Hepatocyte (in vitro differentiated cells): Measurements from ENCODE around the gene UNC5CL. TPM values are rescaled to one million over a fixed set of nuclear protein-coding genes. Genes with fewer than 3 reads are reported as not detected.

ENCODE experiments used
- DNase-seq: peaks from one replicate; pipeline ENCODE4 v3.0.0-alpha.2; 2016; ENCODE audit warnings: low spot score
- H2AFZ ChIP-seq: fragments of 200-600 bp; sonication (generic); 2 replicates; pipeline ENCODE4 v1.6.0; 2016; ENCODE audit warnings: antibody characterized with exemption, mild to moderate bottlenecking
- H3K27ac ChIP-seq: fragments of 200-600 bp; sonication (generic); 2 replicates; pipeline ENCODE4 v1.5.1; 2016; ENCODE audit warnings: mild to moderate bottlenecking
- H3K27me3 ChIP-seq: fragments of 200-600 bp; sonication (generic); 2 replicates; pipeline ENCODE4 v1.6.1; 2016
- H3K36me3 ChIP-seq: fragments of 200-600 bp; sonication (generic); replicated peaks from 2 replicates; pipeline ENCODE4 v1.5.1; 2016; ENCODE audit warnings: low read depth; ENCODE audit not compliant: insufficient read depth
- H3K4me1 ChIP-seq: fragments of 200-600 bp; sonication (generic); 2 replicates; pipeline ENCODE4 v1.5.1; 2016; ENCODE audit warnings: mild to moderate bottlenecking, moderate library complexity; ENCODE audit not compliant: insufficient read depth
- H3K4me2 ChIP-seq: fragments of 200-600 bp; sonication (generic); 2 replicates; pipeline ENCODE4 v1.6.0; 2016
- H3K4me3 ChIP-seq: fragments of 200-600 bp; sonication (generic); 2 replicates; pipeline ENCODE4 v1.5.1; 2016; ENCODE audit warnings: mild to moderate bottlenecking
- H3K79me2 ChIP-seq: fragments of 200-600 bp; sonication (generic); 2 replicates; pipeline ENCODE4 v1.6.0; 2017; ENCODE audit warnings: mild to moderate bottlenecking
- H3K9me2 ChIP-seq: fragments of 200-600 bp; sonication (generic); replicated peaks from 2 replicates; pipeline ENCODE4 v1.6.0; 2017; ENCODE audit warnings: mild to moderate bottlenecking; ENCODE audit not compliant: insufficient read depth
- H3K9me3 ChIP-seq: fragments of 200-600 bp; sonication (generic); 2 replicates; pipeline ENCODE4 v1.5.1; 2016; ENCODE audit warnings: low read depth, mild to moderate bottlenecking
- H4K20me1 ChIP-seq: fragments of 200-600 bp; sonication (generic); 2 replicates; pipeline ENCODE4 v1.6.0; 2016; ENCODE audit warnings: mild to moderate bottlenecking; ENCODE audit not compliant: insufficient read depth, poor library complexity, severe bottlenecking
- CTCF ChIP-seq: fragments of 200-600 bp; sonication (generic); IDR thresholded peaks from 2 replicates; pipeline ENCODE4 v1.5.1; 2016; ENCODE audit warnings: antibody characterized with exemption, mild to moderate bottlenecking; ENCODE audit not compliant: poor library complexity
- EZH2 ChIP-seq: fragments of 200-600 bp; sonication (generic); IDR thresholded peaks from 2 replicates; pipeline ENCODE4 v1.6.1; 2016; ENCODE audit warnings: antibody characterized with exemption, mild to moderate bottlenecking, borderline replicate concordance
- EZH2phosphoT487 ChIP-seq: fragments of 200-600 bp; sonication (generic); IDR thresholded peaks from one replicate; pipeline ENCODE4 v1.6.1; 2018; ENCODE audit warnings: antibody characterized with exemption, mild to moderate bottlenecking, low read depth, moderate library complexity; ENCODE audit not compliant: unreplicated experiment, severe bottlenecking
- WGBS: methylation state at CpG from one replicate; pipeline ENCODE4 v1.1.6; 2016; ENCODE audit warnings: low lambda C conversion rate; ENCODE audit errors: missing lambda C conversion rate; 5-methylcytosine and 5-hydroxymethylcytosine counted together
- polyA plus RNA-seq: library from polyadenylated mRNA; unstranded; fragments of >200 nt; fragmentation: Nextera tagmentation; extraction: Ambion mirVana; gene quantifications from 2 replicates; pipeline ENCODE4 v1.2.1, GENCODE V29; 2016
- total RNA-seq: library from RNA; depleted of rRNA; stranded (reverse); fragments of >200 nt; gene quantifications from 2 replicates; pipeline ENCODE4 v1.2.3, GENCODE V29; 2014

UNC5CL gene
- total and polyA plus RNA-seq, 2 experiments from 2014 or later = 37.1 to 42.9 TPM

DNA sequence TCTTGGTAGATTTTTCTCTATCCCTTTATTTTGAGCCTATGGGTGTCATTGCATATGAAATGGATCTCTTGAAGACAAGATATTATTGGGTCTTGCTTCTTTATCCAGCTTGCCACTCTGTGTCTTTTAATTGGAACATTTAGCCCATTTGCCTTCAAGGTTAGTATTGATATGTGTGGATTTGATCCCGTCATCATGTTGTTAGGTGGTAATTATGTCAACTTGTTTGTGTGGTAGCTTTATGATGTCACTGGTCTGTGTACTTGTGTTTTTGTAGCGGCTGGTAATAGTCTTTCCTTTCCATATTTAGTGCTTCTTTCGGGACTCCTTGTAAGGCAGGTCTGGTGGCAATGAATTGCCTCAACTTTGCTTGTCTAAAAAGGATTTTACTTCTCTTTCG lies 61.9 kb downstream of the UNC5CL start:
- Histone ChIP-seq H3K9me2 (no peaks in the 10 kb centered on the region), H2AFZ (no peak overlapping the region), H3K4me2 (no peak overlapping the region), H3K4me3 (no peak overlapping the region), H3K79me2 (no peaks in the 10 kb centered on the region), H3K4me1 (no peaks in the 10 kb centered on the region), H3K27ac (no peak overlapping the region), H4K20me1 (no peaks in the 10 kb centered on the region), H3K9me3 (no peaks in the 10 kb centered on the region), H3K27me3 (no peaks in the 10 kb centered on the region), H3K36me3 (no peaks in the 10 kb centered on the region)
- WGBS = 90% methylated on average over 4 of the region's 4 CpGs
- no peak for TF ChIP-seq CTCF
- TF ChIP-seq EZH2phosphoT487 = no peak
- no peak for TF ChIP-seq EZH2
- no peak for DNase-seq

Other genes with a start within 250 kb of the UNC5CL start
- gene TSPO2, start 3.2 kb upstream of the UNC5CL start, total RNA-seq = 0.27 TPM in 1 of 2 replicates, not detected in the other
- gene TSPO2, start 3.2 kb upstream of the UNC5CL start, polyA plus RNA-seq = 0.36 and 2.7 TPM in 2 replicates
- gene APOBEC2, start 14.0 kb upstream of the UNC5CL start, total RNA-seq = 2.9 and 3.1 TPM in 2 replicates
- 2.8 and 4.3 TPM in 2 replicates for gene APOBEC2, start 14.0 kb upstream of the UNC5CL start, polyA plus RNA-seq
- gene OARD1, start 33.1 kb upstream of the UNC5CL start, total RNA-seq = 28.0 and 31.2 TPM in 2 replicates
- 37.7 and 46.4 TPM in 2 replicates for gene OARD1, start 33.1 kb upstream of the UNC5CL start, polyA plus RNA-seq
- 25.2 TPM in 2 replicates for gene NFYA, start 33.8 kb upstream of the UNC5CL start, total RNA-seq
- gene NFYA, start 33.8 kb upstream of the UNC5CL start, polyA plus RNA-seq = 16.8 and 18.7 TPM in 2 replicates
- not detected in 2 replicates for gene TREML1, start 115.1 kb upstream of the UNC5CL start, total RNA-seq
- gene TREML1, start 115.1 kb upstream of the UNC5CL start, polyA plus RNA-seq = not detected in 2 replicates
- gene TREM2, start 123.9 kb upstream of the UNC5CL start, total RNA-seq = 2.5 and 2.8 TPM in 2 replicates
- 2.2 and 4.4 TPM in 2 replicates for gene TREM2, start 123.9 kb upstream of the UNC5CL start, polyA plus RNA-seq
- gene TREML2, start 161.9 kb upstream of the UNC5CL start, total RNA-seq = 0.24 and 0.40 TPM in 2 replicates
- gene TREML2, start 161.9 kb upstream of the UNC5CL start, polyA plus RNA-seq = not detected in 2 replicates
- not detected in 2 replicates for gene TREML4, start 189.1 kb upstream of the UNC5CL start, total RNA-seq
- gene TREML4, start 189.1 kb upstream of the UNC5CL start, polyA plus RNA-seq = not detected in 2 replicates
- gene TREM1, start 247.5 kb upstream of the UNC5CL start, total RNA-seq = 0.63 and 0.84 TPM in 2 replicates
- gene TREM1, start 247.5 kb upstream of the UNC5CL start, polyA plus RNA-seq = 2.3 and 2.8 TPM in 2 replicates